22Rv1 (cell line): ENCODE measurements around the gene PCDHB11.
"Not testable (repeated sequence)": the region's sequence is repeated elsewhere in the genome, so short reads cannot be mapped to it uniquely, and the experiment has no call there.

Experiments
- ZFX ChIP-seq: fragments of 450-650 bp; IDR thresholded peaks from 2 replicates; pipeline ENCODE4 v1.6.1; 2017; ENCODE audit warnings: antibody characterized with exemption, borderline replicate concordance
- TF ChIP-seq, protein P1 (sequence below): fragments of 450-650 bp; IDR thresholded peaks from 2 replicates; pipeline ENCODE4 v1.5.1; 2017; ENCODE audit warnings: mild to moderate bottlenecking

DNA sequence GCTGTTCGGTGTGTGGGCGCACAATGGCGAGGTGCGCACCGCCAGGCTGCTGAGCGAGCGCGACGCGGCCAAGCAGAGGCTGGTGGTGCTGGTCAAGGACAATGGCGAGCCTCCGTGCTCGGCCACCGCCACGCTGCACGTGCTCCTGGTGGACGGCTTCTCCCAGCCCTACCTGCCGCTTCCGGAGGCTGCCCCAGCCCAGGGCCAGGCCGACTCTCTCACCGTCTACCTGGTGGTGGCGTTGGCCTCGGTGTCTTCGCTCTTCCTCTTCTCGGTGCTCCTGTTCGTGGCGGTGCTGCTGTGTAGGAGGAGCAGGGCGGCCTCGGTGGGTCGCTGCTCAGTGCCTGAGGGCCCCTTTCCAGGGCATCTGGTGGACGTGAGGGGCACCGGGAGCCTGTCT lies 19.6 kb upstream of the PCDHB11 start:
- TF ChIP-seq, protein P1, sequence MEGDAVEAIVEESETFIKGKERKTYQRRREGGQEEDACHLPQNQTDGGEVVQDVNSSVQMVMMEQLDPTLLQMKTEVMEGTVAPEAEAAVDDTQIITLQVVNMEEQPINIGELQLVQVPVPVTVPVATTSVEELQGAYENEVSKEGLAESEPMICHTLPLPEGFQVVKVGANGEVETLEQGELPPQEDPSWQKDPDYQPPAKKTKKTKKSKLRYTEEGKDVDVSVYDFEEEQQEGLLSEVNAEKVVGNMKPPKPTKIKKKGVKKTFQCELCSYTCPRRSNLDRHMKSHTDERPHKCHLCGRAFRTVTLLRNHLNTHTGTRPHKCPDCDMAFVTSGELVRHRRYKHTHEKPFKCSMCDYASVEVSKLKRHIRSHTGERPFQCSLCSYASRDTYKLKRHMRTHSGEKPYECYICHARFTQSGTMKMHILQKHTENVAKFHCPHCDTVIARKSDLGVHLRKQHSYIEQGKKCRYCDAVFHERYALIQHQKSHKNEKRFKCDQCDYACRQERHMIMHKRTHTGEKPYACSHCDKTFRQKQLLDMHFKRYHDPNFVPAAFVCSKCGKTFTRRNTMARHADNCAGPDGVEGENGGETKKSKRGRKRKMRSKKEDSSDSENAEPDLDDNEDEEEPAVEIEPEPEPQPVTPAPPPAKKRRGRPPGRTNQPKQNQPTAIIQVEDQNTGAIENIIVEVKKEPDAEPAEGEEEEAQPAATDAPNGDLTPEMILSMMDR: not testable (repeated sequence)
- TF ChIP-seq ZFX: not testable (repeated sequence)
